ENCODE data around the gene KRTAP10-2.

DNA sequence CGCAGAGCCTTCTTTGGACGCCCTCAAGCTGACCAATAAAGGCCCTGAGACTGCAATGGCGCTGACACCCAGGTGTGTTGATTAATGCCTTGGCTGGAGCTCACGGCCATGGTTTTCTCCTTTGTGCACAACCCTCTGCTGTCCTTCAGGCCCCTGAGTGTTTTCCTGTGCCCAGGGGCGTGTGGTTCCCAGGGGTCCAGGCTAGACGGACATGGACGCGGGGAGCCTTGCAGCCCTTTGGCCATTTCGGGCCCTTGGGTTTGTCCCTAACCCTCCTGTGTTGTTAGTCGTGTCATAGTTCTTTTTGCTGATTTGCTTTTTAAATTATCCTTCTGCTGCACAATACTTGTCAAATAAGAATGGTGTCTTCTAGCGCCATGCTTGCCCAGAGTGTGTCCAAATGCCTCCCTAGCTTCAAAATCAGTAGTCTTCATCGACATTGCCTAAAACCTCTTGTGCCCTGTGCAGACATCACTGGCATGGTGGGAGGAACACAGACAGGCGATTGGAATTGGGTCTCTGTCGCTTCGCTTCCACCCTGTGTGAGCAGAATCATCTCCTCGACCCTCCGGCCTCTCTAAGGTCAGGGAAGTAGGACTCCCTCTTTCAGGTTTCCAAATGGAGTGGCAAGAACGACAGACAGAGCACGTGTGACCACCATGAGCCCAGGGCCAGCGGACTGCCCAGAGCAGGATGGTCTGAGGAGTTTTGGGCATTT lies 24.2 kb upstream of the KRTAP10-2 start:
- TF ChIP-seq CTCF (conservative IDR thresholded peaks at IDR 0.05), result no peak
- no peak for TF ChIP-seq EZH2 (IDR thresholded peaks at IDR 0.05; ENCODE audit: low read depth)
